DND-41 (cell line): ENCODE results near the gene CHADL.

ENCODE experiments used
- ATAC-seq: fragments of 200-7000 bp; cut with Tn5 transposase; 3 replicates; pipeline ENCODE4 v1.9.1; 2021; ENCODE audit warnings: low read depth; ENCODE audit not compliant: insufficient read depth
- DNase-seq: peaks from one replicate; pipeline ENCODE4 v3.0.0-alpha.2; 2020
- H2AFZ ChIP-seq: 2 replicates; pipeline ENCODE4 v1.6.0; 2012; ENCODE audit warnings: low read depth, low read length
- H3K27ac ChIP-seq: 2 replicates; pipeline ENCODE4 v1.5.1; 2012; ENCODE audit warnings: low read length, inconsistent platforms
- H3K27me3 ChIP-seq: fragments of 200-600 bp; sonication (generic); 2 replicates; pipeline ENCODE4 v1.6.0; 2012; ENCODE audit warnings: low read length, mild to moderate bottlenecking, inconsistent platforms; ENCODE audit not compliant: insufficient read depth, poor library complexity
- H3K36me3 ChIP-seq: 2 replicates; pipeline ENCODE4 v1.5.1; 2012; ENCODE audit warnings: low read length, inconsistent platforms; ENCODE audit not compliant: insufficient read depth
- H3K4me1 ChIP-seq: 2 replicates; pipeline ENCODE4 v1.5.1; 2012; ENCODE audit warnings: mild to moderate bottlenecking, low read length; ENCODE audit not compliant: insufficient read depth
- H3K4me2 ChIP-seq: 2 replicates; pipeline ENCODE4 v1.6.0; 2012; ENCODE audit warnings: mild to moderate bottlenecking, moderate library complexity, low read length, inconsistent platforms; ENCODE audit not compliant: insufficient read depth
- H3K4me3 ChIP-seq, 2 experiments: fragments of 200-600 bp in 1 of 2; shearing (Covaris generic) in 1 of 2; 2 replicates each; pipeline ENCODE4 v1.5.1; 2012 to 2016; ENCODE audit warnings: inconsistent platforms in 2 of 2, low read length in 2 of 2, mild to moderate bottlenecking in 2 of 2, low read depth in 1 of 2, moderate library complexity in 1 of 2
- H3K79me2 ChIP-seq: 2 replicates; pipeline ENCODE4 v1.6.0; 2012; ENCODE audit warnings: low read length, inconsistent platforms; ENCODE audit not compliant: insufficient read depth
- H3K9ac ChIP-seq: 2 replicates; pipeline ENCODE4 v1.6.0; 2012; ENCODE audit warnings: low read depth, mild to moderate bottlenecking, inconsistent platforms, low read length, moderate library complexity
- H3K9me3 ChIP-seq: 2 replicates; pipeline ENCODE4 v1.5.1; 2012; ENCODE audit warnings: low read length, moderate library complexity, mild to moderate bottlenecking, inconsistent platforms; ENCODE audit not compliant: insufficient read depth, severe bottlenecking
- H4K20me1 ChIP-seq: 2 replicates; pipeline ENCODE4 v1.6.0; 2012; ENCODE audit warnings: low read length; ENCODE audit not compliant: insufficient read depth
- CTCF ChIP-seq: IDR thresholded peaks from 2 replicates; pipeline ENCODE4 v1.5.1; 2012; ENCODE audit warnings: borderline replicate concordance, low read length, moderate library complexity, mild to moderate bottlenecking; ENCODE audit not compliant: poor library complexity, severe bottlenecking; ENCODE audit errors: extremely low read depth
- EZH2 ChIP-seq: IDR thresholded peaks from 3 replicates; pipeline ENCODE4 v1.6.1; 2012; ENCODE audit warnings: borderline replicate concordance, low read depth, mild to moderate bottlenecking, moderate library complexity, low read length, inconsistent platforms; ENCODE audit not compliant: severe bottlenecking

CHADL gene

GRCh38 chr22:41243361-41243760 is 2.6 kb upstream of the CHADL start:
- H3K4me1 ChIP-seq: peaks cover 1% of the 10 kb centered on the region
- no peaks in the 10 kb centered on the region for H3K9me3 ChIP-seq
- H3K27ac ChIP-seq: no peak overlapping the region

GRCh38 chr22:41242396-41243117 is 1.8 kb upstream of the CHADL start:
- DNase-seq: no peak
- Histone ChIP-seq H3K4me3 (no peak overlapping the region), H3K4me1 (peaks cover 9% of the 10 kb centered on the region), H3K27ac (no peak overlapping the region), H3K27me3 (peaks cover 1% of the 10 kb centered on the region), H3K79me2 (no peaks in the 10 kb centered on the region), H4K20me1 (peaks cover 17% of the 10 kb centered on the region), H3K9ac (no peak overlapping the region), H3K36me3 (peaks cover 25% of the 10 kb centered on the region), H2AFZ (no peak overlapping the region), H3K9me3 (no peaks in the 10 kb centered on the region), H3K4me2 (no peak overlapping the region)
- TF ChIP-seq EZH2: no peak
- TF ChIP-seq CTCF: no peak
- ATAC-seq: no peak

More at GRCh38 chr22:41243361-41243760, 2.6 kb upstream of the CHADL start:
- H3K9ac ChIP-seq: no peak overlapping the region
- H3K4me3 ChIP-seq: no peak overlapping the region
- TF ChIP-seq CTCF: no peak
- no peak for TF ChIP-seq EZH2
- peaks cover 33% of the 10 kb centered on the region for H3K36me3 ChIP-seq
- H4K20me1 ChIP-seq: peaks cover 21% of the 10 kb centered on the region
- H3K27me3 ChIP-seq: no peaks in the 10 kb centered on the region
- DNase-seq (no peak), ATAC-seq (no peak)
- no peaks in the 10 kb centered on the region for H3K79me2 ChIP-seq
- no peak overlapping the region for H3K4me2 ChIP-seq
- no peak overlapping the region for H2AFZ ChIP-seq

- H2AFZ ChIP-seq: no peak overlapping the region
- H3K9ac ChIP-seq: no peak overlapping the region
- no peaks in the 10 kb centered on the region for H3K9me3 ChIP-seq
- peaks cover 6% of the 10 kb centered on the region for H3K27me3 ChIP-seq
- no peak for ATAC-seq
- peaks cover 14% of the 10 kb centered on the region for H3K36me3 ChIP-seq
- peaks cover 13% of the 10 kb centered on the region; the same call in 1 of the 2 replicates for H4K20me1 ChIP-seq
- no peak overlapping the region for H3K27ac ChIP-seq
- no peaks in the 10 kb centered on the region for H3K79me2 ChIP-seq
- H3K4me3 ChIP-seq: no peak overlapping the region
- TF ChIP-seq CTCF: no peak
- TF ChIP-seq EZH2: no peak
- H3K4me1 ChIP-seq: peaks cover 15% of the 10 kb centered on the region
- H3K4me2 ChIP-seq: no peak overlapping the region
- DNase-seq: no peak
Observed at GRCh38 chr22:41241133-41241676, 474 bp upstream of the CHADL start.
